Measurements from ENCODE around the gene ECHDC3.

The ECHDC3 gene

GRCh38 chr10:11787846-11788245 is 45.7 kb downstream of the ECHDC3 start:
- DNase-seq, result no peak

- no peak for DNase-seq
These were observed 47.1 kb downstream of the ECHDC3 start for GRCh38 chr10:11789306-11789705.

GRCh38 chr10:11789956-11790355 is 47.8 kb downstream of the ECHDC3 start:
- no peak for DNase-seq

GRCh38 chr10:11793762-11794479 is 51.7 kb downstream of the ECHDC3 start:
- DNase-seq, result no peak

GRCh38 chr10:11794566-11794965 is 52.4 kb downstream of the ECHDC3 start:
- DNase-seq, result no peak

- no peak for DNase-seq
These were observed 53.1 kb downstream of the ECHDC3 start for GRCh38 chr10:11795101-11795920.

- no peak for DNase-seq
These were observed 54.3 kb downstream of the ECHDC3 start for GRCh38 chr10:11796474-11796873.

- no peak for DNase-seq
These were observed 55.1 kb downstream of the ECHDC3 start for GRCh38 chr10:11797281-11797680.

GRCh38 chr10:11797847-11798633 is 55.9 kb downstream of the ECHDC3 start:
- DNase-seq, result no peak

- DNase-seq, result no peak
These were observed 56.9 kb downstream of the ECHDC3 start for GRCh38 chr10:11798845-11799735.

- DNase-seq, result no peak
These were observed 57.5 kb downstream of the ECHDC3 start for GRCh38 chr10:11799736-11800080.

- no peak for DNase-seq
These were observed 62.2 kb downstream of the ECHDC3 start for GRCh38 chr10:11804336-11804735.

GRCh38 chr10:11805792-11806191 is 63.6 kb downstream of the ECHDC3 start:
- no peak for DNase-seq

- DNase-seq, result no peak
These were observed 64.5 kb downstream of the ECHDC3 start for GRCh38 chr10:11806706-11807105.

- no peak for DNase-seq
These were observed 66.6 kb downstream of the ECHDC3 start for GRCh38 chr10:11808808-11809207.

- no peak for DNase-seq
These were observed 68.2 kb downstream of the ECHDC3 start for GRCh38 chr10:11810313-11810766.

GRCh38 chr10:11810973-11811372 is 68.8 kb downstream of the ECHDC3 start:
- DNase-seq, result no peak

- no peak for DNase-seq
These were observed 71.0 kb downstream of the ECHDC3 start for GRCh38 chr10:11813177-11813576.
